Stomach (tissue), 9 donors: ENCODE measurements around the gene CD46. TPM values are rescaled to one million over a fixed set of nuclear protein-coding genes. Genes with fewer than 3 reads are reported as not detected.

Experiments used
- DNase-seq, 2 donors: peaks; one replicate each; pipeline versions ENCODE4 v3.0.0 to v3.0.0-alpha.2; 2013 to 2019
- H3K27ac ChIP-seq, 5 donors: fragments of 200-600 bp in 4 of 5; sonication (generic) in 4 of 5; one replicate each; pipeline ENCODE4 v1.5.1; 2013 to 2019; ENCODE audit warnings: mild to moderate bottlenecking in 1 of 5, moderate library complexity in 1 of 5
- H3K27me3 ChIP-seq, 3 donors: fragments of 200-600 bp; sonication (generic); one replicate each; pipeline ENCODE4 v1.5.1; 2017 to 2019; ENCODE audit warnings: mixed run types in 1 of 3
- H3K36me3 ChIP-seq, 4 donors: fragments of 200-600 bp; sonication (generic); 1 replicate in 3 of 4; 2 replicates in 1 of 4; pipeline ENCODE4 v1.5.1; 2016 to 2019
- H3K4me1 ChIP-seq, 4 donors: fragments of 200-600 bp; sonication (generic); one replicate each; pipeline ENCODE4 v1.5.1; 2016 to 2019
- H3K4me3 ChIP-seq, 4 donors: fragments of 200-600 bp; sonication (generic) in 3 of 4; one replicate each; pipeline ENCODE4 v1.5.1; 2016 to 2019; ENCODE audit warnings: mild to moderate bottlenecking in 1 of 4
- H3K9me3 ChIP-seq, 4 donors: fragments of 200-600 bp; sonication (generic); one replicate each; pipeline ENCODE4 v1.5.1; 2016 to 2019
- CTCF ChIP-seq, 7 experiments: fragments of 450-650 bp in 4 of 7; fragments of 200-600 bp in 3 of 7; sonication (generic) in 3 of 7; IDR thresholded peaks; one replicate each; pipeline ENCODE4 v1.5.1; 2016 to 2019; ENCODE audit warnings: antibody characterized with exemption in 7 of 7, control low read depth in 2 of 7, mild to moderate bottlenecking in 1 of 7
- EP300 ChIP-seq: sonication (generic); formaldehyde crosslinking; IDR thresholded peaks from one replicate; pipeline ENCODE4 v1.6.1; 2017; ENCODE audit warnings: antibody characterized with exemption
- POLR2A ChIP-seq, 4 donors: fragments of 450-650 bp; IDR thresholded peaks; one replicate each; pipeline ENCODE4 v1.6.1; 2016; ENCODE audit warnings: antibody characterized with exemption in 4 of 4, control low read depth in 2 of 4, mild to moderate bottlenecking in 1 of 4, moderate library complexity in 1 of 4
- POLR2AphosphoS5 ChIP-seq, 3 donors: sonication (generic); formaldehyde crosslinking; IDR thresholded peaks; one replicate each; pipeline ENCODE4 v1.6.1; 2016; ENCODE audit warnings: antibody characterized with exemption in 3 of 3
- WGBS, 5 donors: extraction: QIAGEN DNeasy Blood & Tissue Kit in 3 of 5; methylation state at CpG; one replicate each; pipeline versions ENCODE4 v1.1.5 to v1.1.7; 2013 to 2018; 5-methylcytosine and 5-hydroxymethylcytosine counted together
- intact Hi-C: fragments of 100-400 bp; cut with DNase I; formaldehyde crosslinking; loops from one replicate; pipeline ENCODE4 v1.15.1; 2023; ENCODE audit warnings: low total_unique reads
- polyA plus RNA-seq, 3 donors: library from polyadenylated mRNA; stranded (reverse); fragments of 200-250 nt; gene quantifications; one replicate each; pipeline ENCODE4 v1.2.3, GENCODE V29; 2013
- total RNA-seq, 5 donors: library from RNA; depleted of rRNA; stranded (reverse); fragments of >200 nt; gene quantifications; one replicate each; pipeline versions ENCODE4 v1.1.0 to v1.2.3, GENCODE V29; 2014 to 2016
- donor health status: healthy with polysubstance abuse.
- donor health status: Bipolar disorder and iron deficiency.
- donor health status: healthy.

The CD46 gene
- total and polyA plus RNA-seq, 8 donors = 25.2 to 424 (median 96.5) TPM

- H3K27ac ChIP-seq = peak overlapping the region; percentile 88 to 99 (median 97)
- TF ChIP-seq POLR2AphosphoS5 (IDR thresholded peaks at IDR 0.05) (peak in 1 of 3 donors; percentile 41), POLR2A (IDR thresholded peaks at IDR 0.05) (no peak)
- 35 to 83% (median 64%) methylated on average over 13 to 17 of the region's 17 CpGs for WGBS, 5 donors
- peaks cover 22 to 51% (median 39%) of the 10 kb centered on the region in 4 donors for H3K36me3 ChIP-seq
- H3K9me3 ChIP-seq = no peaks in the 10 kb centered on the region
- intact Hi-C loops = no loop called here
- DNase-seq = no peak
- H3K4me1 ChIP-seq = peaks cover 68 to 88% (median 80%) of the 10 kb centered on the region in 4 donors
- no peaks in the 10 kb centered on the region for H3K27me3 ChIP-seq
- H3K4me3 ChIP-seq = peak overlapping the region; percentile 64 to 83 (median 72)
Observed at GRCh38 chr1:207821464-207822045, 69.7 kb downstream of the CD46 start.

- Histone ChIP-seq H3K4me3 (peak overlapping the region; percentile 64 to 83 (median 72)), H3K27ac (peak overlapping the region; percentile 88 to 99 (median 97)), H3K36me3 (peaks cover 16 to 45% (median 33%) of the 10 kb centered on the region in 4 donors), H3K4me1 (peaks cover 68 to 88% (median 80%) of the 10 kb centered on the region in 4 donors), H3K27me3 (no peaks in the 10 kb centered on the region), H3K9me3 (no peaks in the 10 kb centered on the region)
- TF ChIP-seq POLR2A (IDR thresholded peaks at IDR 0.05) (no peak), EP300 (no peak), CTCF (IDR thresholded peaks at IDR 0.05) (no peak), POLR2AphosphoS5 (IDR thresholded peaks at IDR 0.05) (no peak)
- peak in 1 of 2 donors; percentile 65 for DNase-seq
- 28 to 65% (median 41%) methylated on average over 8 of the region's 8 CpGs for WGBS, 5 donors
- intact Hi-C loops = no loop called here
Observed at GRCh38 chr1:207822124-207822601, 70.3 kb downstream of the CD46 start.

GRCh38 chr1:207822602-207823451 is 71.0 kb downstream of the CD46 start:
- no peaks in the 10 kb centered on the region for H3K9me3 ChIP-seq
- peaks cover 68 to 88% (median 80%) of the 10 kb centered on the region in 4 donors for H3K4me1 ChIP-seq
- WGBS, 5 donors = 23 to 43% (median 24%) methylated on average over 11 of the region's 11 CpGs
- TF ChIP-seq POLR2AphosphoS5 (IDR thresholded peaks at IDR 0.05) (peak; percentile 90 to 93 (median 93)), EP300 (no peak), POLR2A (IDR thresholded peaks at IDR 0.05) (peak in 1 of 4 donors; percentile 54), CTCF (IDR thresholded peaks at IDR 0.05) (no peak)
- DNase-seq = peak; percentile 92 to 93
- intact Hi-C loops = no loop called here
- no peaks in the 10 kb centered on the region for H3K27me3 ChIP-seq
- peaks cover 10 to 38% (median 26%) of the 10 kb centered on the region in 4 donors for H3K36me3 ChIP-seq
- H3K4me3 ChIP-seq = peak overlapping the region; percentile 64 to 83 (median 72)
- peak overlapping the region; percentile 97 to 99 (median 97) for H3K27ac ChIP-seq

- WGBS, 5 donors = 11 to 34% (median 17%) methylated on average over 19 of the region's 19 CpGs
- no peak for TF ChIP-seq EP300
- no peak for TF ChIP-seq POLR2A (IDR thresholded peaks at IDR 0.05)
- no peak for TF ChIP-seq POLR2AphosphoS5 (IDR thresholded peaks at IDR 0.05)
- TF ChIP-seq CTCF (IDR thresholded peaks at IDR 0.05) = no peak
Observed at GRCh38 chr1:207823531-207823879, 71.7 kb downstream of the CD46 start.

More at GRCh38 chr1:207823531-207823879, 71.7 kb downstream of the CD46 start:
- peaks cover 70 to 88% (median 81%) of the 10 kb centered on the region in 4 donors for H3K4me1 ChIP-seq
- peak overlapping the region; percentile 97 to 99 (median 97) for H3K27ac ChIP-seq
- peaks cover 8 to 33% (median 22%) of the 10 kb centered on the region in 4 donors for H3K36me3 ChIP-seq
- peak overlapping the region; percentile 64 to 83 (median 72) for H3K4me3 ChIP-seq
- no peaks in the 10 kb centered on the region for H3K9me3 ChIP-seq
- no peak for DNase-seq
- no peaks in the 10 kb centered on the region for H3K27me3 ChIP-seq
- intact Hi-C loops = no loop called here
